NOMO-1 (cell line): ENCODE data around the gene USP4.
"Not testable (repeated sequence)": the region's sequence is repeated elsewhere in the genome, so short reads cannot be mapped to it uniquely, and the experiment has no call there.

ENCODE experiments used
- DNase-seq, 2 experiments: peaks; one replicate each; lab custom pipeline; 2025; ENCODE audit not compliant: unreplicated experiment in 2 of 2; lab: John Stamatoyannopoulos, UW

USP4 gene

DNA sequence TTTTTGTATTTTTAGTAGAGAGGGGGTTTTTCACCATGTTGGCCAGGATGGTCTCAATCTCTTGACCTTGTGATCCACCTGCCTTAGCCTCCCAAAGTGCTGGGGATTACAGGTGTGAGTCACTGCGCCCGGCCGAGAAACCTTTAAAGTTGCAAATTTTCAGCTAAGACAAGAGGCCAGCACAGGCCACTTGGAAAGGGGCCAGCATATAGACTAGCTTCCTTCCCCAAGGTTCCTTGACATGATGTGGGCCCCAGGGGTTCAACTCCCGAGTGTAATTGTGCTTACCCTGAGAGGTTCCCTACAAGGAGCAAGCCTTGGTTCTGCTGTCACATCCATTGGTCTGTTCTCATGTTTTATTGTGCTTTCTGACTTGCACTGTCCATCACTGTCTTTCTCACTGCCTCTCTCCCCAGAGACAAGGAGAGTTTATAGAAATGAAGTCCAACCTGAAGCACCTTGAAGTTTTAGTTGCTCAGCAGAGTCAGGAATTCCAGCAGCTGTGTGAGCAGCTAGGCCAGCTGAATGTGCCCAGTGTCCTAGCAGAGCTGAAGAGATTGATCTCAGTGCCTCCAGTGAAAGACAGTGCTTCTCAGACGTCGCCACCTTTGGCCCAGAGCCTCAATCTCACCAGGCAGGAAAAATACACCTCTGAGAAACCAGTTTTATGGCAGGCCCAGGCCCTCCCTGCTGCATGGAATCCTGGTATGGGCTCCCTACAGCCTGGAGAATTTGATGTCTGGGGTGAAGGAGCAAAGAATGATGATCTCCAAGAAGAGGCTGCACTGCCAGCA is 83.9 kb downstream of the USP4 start:
- DNase-seq, result no peak

DNA sequence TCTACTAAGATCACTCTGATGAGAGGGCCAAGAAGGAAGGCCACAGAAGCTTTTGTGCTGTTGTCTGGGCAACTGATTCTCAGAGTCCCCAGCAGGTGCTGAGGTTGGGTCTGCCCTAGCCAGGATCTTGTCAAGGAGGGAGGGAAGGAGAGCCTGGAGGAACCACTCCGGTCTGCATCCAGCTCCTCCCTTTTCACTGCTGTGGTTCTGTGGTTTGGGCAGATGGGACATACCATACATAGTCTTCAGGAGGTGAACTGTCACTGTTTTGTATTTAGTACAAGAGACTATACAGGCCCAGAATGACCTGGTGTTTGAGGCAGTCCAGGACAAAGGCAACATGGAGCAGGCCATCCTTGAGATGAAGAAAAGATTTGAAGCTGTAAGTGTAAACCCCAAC is 84.7 kb downstream of the USP4 start:
- no peak for DNase-seq

DNA sequence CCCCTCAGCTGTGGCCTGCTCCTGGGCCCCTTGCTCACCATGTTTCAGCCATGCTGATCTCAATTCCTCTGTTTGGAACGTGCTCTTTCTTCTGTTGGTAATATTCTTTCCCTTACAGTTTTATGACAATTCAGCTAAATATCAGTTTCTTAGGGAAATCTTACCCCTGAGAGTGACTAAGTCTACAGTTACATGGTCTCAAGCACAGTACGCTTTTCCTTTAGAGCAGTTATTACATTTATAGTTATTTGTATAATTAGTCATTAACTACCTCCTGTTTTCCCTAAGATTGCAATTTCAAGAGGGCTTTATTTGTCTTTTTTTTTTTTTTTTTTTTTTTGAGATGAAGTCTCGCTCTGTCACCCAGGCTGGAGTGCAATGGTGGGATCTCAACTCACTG is 86.3 kb downstream of the USP4 start:
- DNase-seq, result no peak

DNA sequence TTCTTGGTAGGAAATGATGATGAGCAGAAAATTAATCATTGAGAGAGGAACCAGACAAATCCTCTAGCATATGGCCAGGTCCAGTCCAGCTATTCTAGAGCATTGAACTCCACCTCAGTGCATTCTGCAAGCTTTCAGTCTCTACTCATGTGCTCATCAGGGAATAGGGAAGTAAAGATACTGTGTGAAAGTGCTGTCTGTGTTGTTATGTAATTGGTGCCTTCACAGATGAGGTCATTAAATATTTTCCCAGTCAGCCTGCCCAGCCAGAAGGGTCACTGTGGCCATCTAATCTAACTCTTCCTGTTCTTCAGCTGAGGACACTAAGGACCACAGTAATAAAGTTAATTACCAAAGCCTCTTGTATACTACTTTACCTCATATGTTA is 91.0 kb downstream of the USP4 start:
- DNase-seq, result peak; percentile 77 to 94

DNA sequence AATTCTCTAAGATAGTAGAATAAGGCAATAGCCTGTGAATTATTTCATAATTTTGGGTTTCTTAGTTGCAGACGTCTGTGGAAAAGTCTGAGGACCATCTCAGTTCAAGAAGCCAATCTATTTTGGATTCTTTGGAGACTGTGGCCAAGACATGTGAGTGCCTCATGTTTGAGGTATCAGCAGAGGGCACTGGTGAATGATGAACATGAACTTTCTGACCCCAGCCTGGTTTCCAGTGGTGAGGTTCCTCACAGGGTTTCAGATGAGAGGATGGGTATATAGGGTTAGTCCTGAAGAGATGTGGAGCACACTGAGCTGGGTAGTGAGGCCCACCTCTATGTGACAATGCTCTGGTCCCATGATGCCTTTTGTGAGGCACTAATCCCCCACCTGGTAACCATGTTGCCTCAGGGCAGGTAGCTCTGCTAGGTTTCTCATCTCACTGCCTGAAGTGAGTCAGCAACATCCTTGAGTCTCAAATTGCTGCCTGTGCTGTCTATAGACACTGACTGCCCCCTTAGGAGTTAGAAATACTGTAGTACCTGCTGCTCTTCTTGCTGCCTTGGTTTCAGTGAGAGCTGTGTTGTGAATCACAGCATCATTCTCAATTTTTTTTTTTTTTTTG is 95.2 kb downstream of the USP4 start:
- peak in 1 of 2 experiments; percentile 38 for DNase-seq

DNA sequence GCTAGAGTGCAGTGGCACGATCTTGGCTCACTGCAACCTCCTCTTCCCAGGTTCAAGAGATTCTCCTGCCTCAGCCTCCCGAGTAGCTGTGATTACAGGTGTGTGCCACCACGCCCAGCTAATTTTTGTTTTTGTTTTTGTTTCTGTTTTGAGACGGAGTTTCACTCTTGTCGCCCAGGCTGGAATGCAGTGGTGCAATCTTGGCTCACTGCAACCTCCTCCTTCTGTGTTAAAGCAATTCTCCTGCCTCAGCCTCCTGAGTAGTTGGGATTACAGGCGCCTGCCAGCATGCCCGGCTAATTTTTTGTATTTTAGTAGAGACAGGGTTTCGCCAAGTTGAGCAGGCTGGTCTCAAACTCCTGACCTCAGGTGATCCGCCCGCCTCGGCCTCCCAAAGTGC is 99.8 kb downstream of the USP4 start:
- DNase-seq, result not testable (repeated sequence)

DNA sequence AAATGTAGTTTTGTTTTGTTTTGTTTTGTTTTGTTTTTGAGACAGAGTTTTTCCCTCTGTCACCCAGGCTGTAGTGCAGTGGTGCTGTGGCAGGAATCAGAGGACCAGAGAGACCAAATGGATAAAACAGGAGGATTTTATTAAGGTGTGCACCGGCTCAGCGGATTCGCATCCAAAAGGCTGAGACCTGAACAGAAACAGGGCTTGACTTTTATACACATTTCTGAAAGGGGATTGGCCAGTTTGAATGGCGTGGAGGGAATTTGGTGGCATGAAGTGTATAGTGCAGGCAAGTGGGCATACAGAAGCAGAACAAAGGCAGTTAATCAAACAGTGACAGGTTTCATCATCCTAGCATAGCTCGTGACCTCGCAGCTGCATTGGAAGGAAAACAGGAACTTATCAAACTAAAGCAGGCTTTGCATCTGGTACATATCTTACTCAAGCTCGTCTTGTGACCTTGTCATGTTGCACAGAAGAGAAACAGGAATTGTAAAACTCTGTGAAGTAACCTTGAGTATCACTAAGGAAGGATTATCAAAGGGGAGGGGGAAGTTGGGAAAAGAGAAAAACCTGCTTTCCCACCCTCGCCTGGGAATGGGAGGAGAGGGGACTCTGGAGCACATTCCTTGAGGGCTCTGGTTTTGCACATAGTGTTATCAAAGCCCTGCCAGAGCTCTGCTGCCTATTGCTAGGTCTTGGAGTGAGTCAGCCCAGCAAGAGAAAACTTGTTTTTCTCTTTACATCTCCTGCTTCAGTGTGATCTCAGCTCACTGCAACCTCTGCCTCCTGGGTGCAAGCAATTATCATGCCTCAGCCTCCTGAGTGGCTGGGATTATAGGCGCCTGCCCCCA is 101.4 kb downstream of the USP4 start:
- peak; percentile 69 to 99 for DNase-seq

DNA sequence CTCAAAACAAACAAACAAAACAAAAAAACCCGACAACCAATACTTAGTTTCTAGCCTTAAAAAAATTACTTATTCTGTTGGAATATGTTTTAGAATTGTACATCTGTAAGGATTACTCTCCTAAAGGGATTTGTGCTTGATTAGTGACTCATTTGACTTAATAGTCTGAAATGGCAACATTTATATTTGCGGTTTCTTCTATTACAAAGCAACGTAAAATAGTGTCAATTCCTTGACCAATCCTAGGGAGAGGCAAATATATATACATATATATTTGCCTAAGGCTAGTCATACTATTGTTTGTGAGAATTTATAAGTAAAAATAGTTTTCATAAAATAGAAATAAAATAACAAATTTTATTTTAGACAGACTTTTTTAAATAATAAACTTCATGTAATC is 102.5 kb downstream of the USP4 start:
- DNase-seq, result no peak

DNA sequence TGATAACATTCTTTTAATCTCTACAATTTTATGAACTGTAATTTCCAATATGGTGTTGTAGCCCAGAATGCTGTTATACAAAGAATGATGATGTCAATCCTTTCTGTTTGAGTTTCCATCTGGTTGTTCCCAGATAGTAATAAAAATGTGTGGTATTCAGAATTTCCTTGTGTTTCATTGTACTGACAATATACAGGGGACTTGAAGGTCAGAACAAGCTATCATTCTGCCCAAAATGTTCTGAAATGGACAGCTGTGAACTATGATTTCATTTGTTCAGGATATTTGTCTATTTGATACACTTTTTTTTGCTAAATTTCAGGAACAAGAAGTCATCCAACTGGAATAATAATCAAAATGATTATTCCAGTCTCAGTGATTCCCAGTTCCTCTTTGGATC is 103.6 kb downstream of the USP4 start:
- DNase-seq, result no peak

DNA sequence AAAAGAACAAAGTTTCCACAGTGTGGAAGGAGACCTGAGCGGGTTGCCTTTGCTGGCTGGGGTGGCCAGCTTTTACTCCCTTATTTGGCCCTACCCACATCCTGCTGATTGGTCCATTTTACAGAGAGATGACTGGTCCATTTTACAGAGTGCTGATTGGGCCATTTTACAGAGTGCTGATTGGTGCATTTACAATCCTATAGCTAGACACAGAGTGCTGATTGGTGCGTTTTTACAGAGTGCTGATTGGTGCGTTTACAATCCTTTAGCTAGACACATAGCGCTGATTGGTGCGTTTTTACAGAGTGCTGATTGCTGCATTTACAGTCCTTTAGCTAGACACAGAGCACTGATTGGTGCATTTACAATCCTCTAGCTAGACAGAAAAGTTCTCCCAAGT is 111.0 kb downstream of the USP4 start:
- DNase-seq, result not testable (repeated sequence)
